Measurements from ENCODE around the gene SSC4D. TPM values are rescaled to one million over a fixed set of nuclear protein-coding genes. Genes with fewer than 3 reads are reported as not detected.

The SSC4D gene
- total RNA-seq, 2 experiments from 2014 or later: 0.47 TPM; not detected in 1

DNA sequence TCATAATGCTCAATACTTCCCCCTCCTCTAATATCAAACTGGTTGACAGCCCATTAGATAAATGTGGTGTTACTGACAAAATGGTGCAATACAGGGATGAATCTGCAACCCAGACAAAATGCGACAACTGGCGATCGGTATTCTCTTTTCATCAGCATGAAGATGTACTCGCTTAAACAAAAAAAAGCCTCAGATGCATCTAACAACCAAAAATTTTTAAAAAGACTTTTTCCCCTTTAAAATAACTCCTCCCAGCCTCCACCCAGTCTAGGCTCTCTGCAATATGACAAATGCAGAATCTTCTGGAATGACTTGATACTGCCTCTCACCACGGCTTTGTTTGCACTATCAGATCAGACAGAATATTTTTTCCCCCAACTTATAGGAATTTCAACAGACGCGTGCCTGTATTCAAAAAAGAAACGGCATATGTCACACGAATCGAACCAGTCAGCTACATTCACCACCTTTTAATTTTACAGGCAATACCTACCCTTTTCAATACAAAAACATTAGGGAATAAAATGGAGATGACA is 52.0 kb downstream of the SSC4D start:
- no peak for ATAC-seq
- H3K27me3 Mint-ChIP-seq (ENCODE audit: low read depth): no peaks in the 10 kb centered on the region
- H3K4me1 Mint-ChIP-seq (ENCODE audit: low read depth): peaks cover 39% of the 10 kb centered on the region
- H3K36me3 Mint-ChIP-seq (ENCODE audit: low read depth): peaks cover 40% of the 10 kb centered on the region
- POLR2A ChIA-PET: interaction anchor here (0.6 to 3.9 kb wide), 7 partner anchors 15 to 55 kb away, joined by 3 to 55 read pairs (median 3); partner anchors contain the start of gene HSPB1
- no peak for DNase-seq
- CTCF ChIA-PET: interaction anchor here (0.8 to 3.5 kb wide), 5 partner anchors 21 to 66 kb away, joined by 3 to 26 read pairs (median 3); no protein-coding TSS in a partner anchor
- peak overlapping the region; percentile 98 for H3K4me3 Mint-ChIP-seq
- peaks cover 5% of the 10 kb centered on the region for H3K9me3 Mint-ChIP-seq (ENCODE audit: insufficient read depth)
- peak overlapping the region; percentile 98 for H3K27ac Mint-ChIP-seq

DNA sequence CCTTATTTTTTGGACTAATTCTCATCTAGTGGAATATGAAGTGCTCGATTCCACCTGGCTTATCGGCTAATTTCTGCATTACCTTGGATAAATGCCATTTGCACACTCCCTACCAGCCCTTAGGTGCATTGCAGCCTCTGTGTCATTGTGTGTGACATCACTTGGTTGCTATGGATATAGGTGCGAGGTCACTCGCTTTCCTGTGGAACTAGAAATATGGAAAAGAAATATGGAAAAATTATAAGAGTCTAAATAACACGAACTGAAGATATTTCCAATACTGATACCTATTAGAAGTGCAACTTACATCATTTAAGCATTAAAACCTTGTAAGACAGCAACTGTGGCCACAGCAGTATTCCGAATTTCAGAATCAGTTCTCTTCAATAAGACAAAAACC is 52.7 kb downstream of the SSC4D start:
- CTCF ChIA-PET: interaction anchor here (1.2 kb wide), 1 partner anchor 23 kb away, joined by 3 read pairs; no protein-coding TSS in a partner anchor
- H3K27me3 Mint-ChIP-seq (ENCODE audit: low read depth): no peaks in the 10 kb centered on the region

DNA sequence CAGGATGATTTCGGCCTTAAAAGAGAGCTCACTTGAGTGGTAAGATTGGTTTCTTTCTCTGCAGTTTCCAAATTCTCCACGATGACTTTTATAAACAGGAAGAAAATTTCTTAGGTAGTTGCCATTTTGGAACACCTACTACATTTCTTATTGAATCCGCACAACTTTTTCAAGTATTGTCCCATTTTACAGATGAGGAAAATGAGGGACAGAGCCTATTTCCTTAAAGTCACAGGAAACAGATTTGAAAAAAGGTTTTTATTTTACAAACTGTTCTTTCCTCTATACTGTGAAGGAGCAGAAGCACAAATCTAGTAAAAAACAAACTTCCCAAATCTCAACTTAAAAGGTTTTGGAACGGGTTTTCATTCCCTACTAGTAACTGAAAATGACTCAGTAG is 53.4 kb downstream of the SSC4D start:
- ATAC-seq (no peak), DNase-seq (no peak)
- POLR2A ChIA-PET: interaction anchor here (0.6 to 2.2 kb wide), 2 partner anchors 36 to 38 kb away, joined by 4 to 7 read pairs; no protein-coding TSS in a partner anchor
- peaks cover 49% of the 10 kb centered on the region for H3K36me3 Mint-ChIP-seq (ENCODE audit: low read depth)
- peaks cover 50% of the 10 kb centered on the region for H3K4me1 Mint-ChIP-seq (ENCODE audit: low read depth)
- CTCF ChIA-PET: interaction anchor here (1.2 kb wide), 1 partner anchor 22 kb away, joined by 3 read pairs; no protein-coding TSS in a partner anchor
- H3K9me3 Mint-ChIP-seq (ENCODE audit: insufficient read depth): peaks cover 5% of the 10 kb centered on the region
- H3K27ac Mint-ChIP-seq: peak overlapping the region; percentile 39
- H3K27me3 Mint-ChIP-seq (ENCODE audit: low read depth): no peaks in the 10 kb centered on the region
- no peak overlapping the region for H3K4me3 Mint-ChIP-seq

More for the DNA sequence above, 52.7 kb downstream of the SSC4D start:
- Mint-ChIP-seq H3K4me1 (ENCODE audit: low read depth) (peaks cover 44% of the 10 kb centered on the region), H3K4me3 (peak overlapping the region; percentile 98), H3K27ac (peak overlapping the region; percentile 98), H3K9me3 (ENCODE audit: insufficient read depth) (peaks cover 5% of the 10 kb centered on the region), H3K36me3 (ENCODE audit: low read depth) (peaks cover 43% of the 10 kb centered on the region)
- ATAC-seq (no peak), DNase-seq (no peak)
- POLR2A ChIA-PET: interaction anchor here (3.9 kb wide), 1 partner anchor 39 kb away, joined by 55 read pairs; no protein-coding TSS in a partner anchor

DNA sequence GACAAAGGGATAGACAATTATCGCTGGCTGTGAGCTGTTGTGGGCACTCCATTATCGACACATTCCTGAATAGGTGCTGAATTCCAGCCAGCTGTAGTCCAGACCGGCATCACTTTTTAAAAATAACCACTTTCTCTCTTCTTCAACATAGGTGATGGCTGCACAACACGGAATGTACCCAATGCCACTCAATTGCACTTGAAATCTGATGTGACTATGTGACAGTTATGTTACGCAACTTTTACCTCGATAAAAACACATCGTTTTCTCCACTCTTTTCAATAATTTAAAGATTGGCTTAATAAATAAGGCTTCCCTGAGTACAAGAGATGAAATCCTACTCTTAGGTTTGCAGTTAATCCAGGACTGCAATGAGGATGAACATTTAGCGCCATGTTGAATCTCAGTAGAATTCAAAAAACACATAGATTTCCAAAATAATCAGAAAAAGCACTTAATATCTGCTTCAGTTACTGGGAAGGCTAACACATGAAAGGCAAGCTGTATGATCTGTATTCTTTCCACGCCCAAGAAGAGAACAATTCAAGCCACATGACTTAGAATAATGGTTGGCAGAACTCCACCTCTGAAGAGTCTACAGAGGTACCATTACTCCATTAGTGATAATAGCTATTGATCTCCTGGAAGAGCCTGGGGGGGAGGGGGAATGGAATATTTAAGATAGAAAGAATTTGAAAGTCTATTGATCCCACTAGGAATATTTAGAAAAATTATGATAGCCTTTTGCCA is 54.3 kb downstream of the SSC4D start:
- POLR2A ChIA-PET: interaction anchor here (2.2 kb wide), 1 partner anchor 37 kb away, joined by 7 read pairs; no protein-coding TSS in a partner anchor
- Mint-ChIP-seq H3K27me3 (ENCODE audit: low read depth) (no peaks in the 10 kb centered on the region), H3K4me1 (ENCODE audit: low read depth) (peaks cover 53% of the 10 kb centered on the region), H3K9me3 (ENCODE audit: insufficient read depth) (peaks cover 5% of the 10 kb centered on the region), H3K27ac (no peak overlapping the region), H3K36me3 (ENCODE audit: low read depth) (peaks cover 54% of the 10 kb centered on the region), H3K4me3 (no peak overlapping the region)
- CTCF ChIA-PET: no interaction called here
- ATAC-seq (no peak), DNase-seq (no peak)

GRCh38 chr7:76354516-76354915 is 55.0 kb downstream of the SSC4D start:
- Mint-ChIP-seq H3K9me3 (ENCODE audit: insufficient read depth) (peaks cover 5% of the 10 kb centered on the region), H3K4me3 (no peak overlapping the region), H3K36me3 (ENCODE audit: low read depth) (peaks cover 61% of the 10 kb centered on the region), H3K27ac (no peak overlapping the region), H3K4me1 (ENCODE audit: low read depth) (peaks cover 50% of the 10 kb centered on the region), H3K27me3 (ENCODE audit: low read depth) (no peaks in the 10 kb centered on the region)
- ChIA-PET POLR2A (interaction anchor here (2.2 kb wide), 1 partner anchor 36 kb away, joined by 7 read pairs; no protein-coding TSS in a partner anchor), CTCF (no interaction called here)
- no peak for DNase-seq
- ATAC-seq: no peak

GRCh38 chr7:76353744-76354143 is 55.8 kb downstream of the SSC4D start:
- Mint-ChIP-seq H3K27me3 (ENCODE audit: low read depth) (no peaks in the 10 kb centered on the region), H3K4me3 (no peak overlapping the region), H3K9me3 (ENCODE audit: insufficient read depth) (peaks cover 5% of the 10 kb centered on the region), H3K27ac (no peak overlapping the region), H3K4me1 (ENCODE audit: low read depth) (peaks cover 49% of the 10 kb centered on the region), H3K36me3 (ENCODE audit: low read depth) (peaks cover 65% of the 10 kb centered on the region)
- POLR2A ChIA-PET: interaction anchor here (0.8 to 4.2 kb wide), 2 partner anchors 12 to 35 kb away, joined by 3 to 18 read pairs; no protein-coding TSS in a partner anchor
- DNase-seq: no peak
- CTCF ChIA-PET: interaction anchor here (0.8 kb wide), 1 partner anchor 36 kb away, joined by 3 read pairs; no protein-coding TSS in a partner anchor
- no peak for ATAC-seq

DNA sequence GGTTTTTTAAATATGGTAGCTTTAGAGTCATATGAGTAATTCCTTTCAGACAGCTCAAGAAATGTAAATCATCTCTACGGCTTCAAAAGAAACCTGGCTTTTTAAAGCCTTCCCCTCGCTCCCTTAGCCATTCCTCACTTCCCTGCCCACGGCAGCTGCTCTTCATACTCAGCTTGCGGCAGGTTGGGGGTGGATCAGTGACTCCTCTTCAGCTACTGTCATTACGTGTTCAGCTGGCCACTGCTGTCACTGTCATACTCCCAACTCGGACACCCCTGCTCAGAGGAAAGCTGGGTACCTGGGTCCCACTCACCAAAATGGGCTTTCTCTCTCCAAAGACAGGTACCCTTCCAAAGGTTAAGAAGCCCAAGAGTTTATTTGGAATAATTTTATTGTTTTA is 57.3 kb downstream of the SSC4D start:
- Mint-ChIP-seq H3K27me3 (ENCODE audit: low read depth) (no peaks in the 10 kb centered on the region), H3K36me3 (ENCODE audit: low read depth) (peaks cover 64% of the 10 kb centered on the region), H3K4me3 (no peak overlapping the region), H3K4me1 (ENCODE audit: low read depth) (peaks cover 54% of the 10 kb centered on the region), H3K27ac (peak overlapping the region; percentile 5), H3K9me3 (ENCODE audit: insufficient read depth) (peaks cover 5% of the 10 kb centered on the region)
- CTCF ChIA-PET: interaction anchor here (1.1 kb wide), 1 partner anchor 34 kb away, joined by 3 read pairs; no protein-coding TSS in a partner anchor
- ATAC-seq: no peak
- POLR2A ChIA-PET: interaction anchor here (4.2 kb wide), 1 partner anchor 33 kb away, joined by 18 read pairs; no protein-coding TSS in a partner anchor
- DNase-seq: no peak

- ChIA-PET POLR2A (interaction anchor here (4.2 kb wide), 1 partner anchor 33 kb away, joined by 18 read pairs; no protein-coding TSS in a partner anchor), CTCF (interaction anchor here (1.1 kb wide), 1 partner anchor 33 kb away, joined by 3 read pairs; no protein-coding TSS in a partner anchor)
- Mint-ChIP-seq H3K4me1 (ENCODE audit: low read depth) (peaks cover 56% of the 10 kb centered on the region), H3K36me3 (ENCODE audit: low read depth) (peaks cover 68% of the 10 kb centered on the region), H3K27me3 (ENCODE audit: low read depth) (no peaks in the 10 kb centered on the region), H3K27ac (peak overlapping the region; percentile 16), H3K4me3 (no peak overlapping the region), H3K9me3 (ENCODE audit: insufficient read depth) (peaks cover 5% of the 10 kb centered on the region)
- no peak for ATAC-seq
- no peak for DNase-seq
Observed at GRCh38 chr7:76351372-76351771, 58.1 kb downstream of the SSC4D start.

- no peak overlapping the region for H3K27ac Mint-ChIP-seq
- CTCF ChIA-PET: interaction anchor here (1.4 kb wide), 2 partner anchors 24 to 58 kb away, joined by 3 to 4 read pairs; no protein-coding TSS in a partner anchor
- H3K9me3 Mint-ChIP-seq (ENCODE audit: insufficient read depth): no peaks in the 10 kb centered on the region
- H3K4me3 Mint-ChIP-seq: no peak overlapping the region
- H3K36me3 Mint-ChIP-seq (ENCODE audit: low read depth): peaks cover 64% of the 10 kb centered on the region
- no peak for DNase-seq
- POLR2A ChIA-PET: no interaction called here
- no peaks in the 10 kb centered on the region for H3K27me3 Mint-ChIP-seq (ENCODE audit: low read depth)
- H3K4me1 Mint-ChIP-seq (ENCODE audit: low read depth): peaks cover 48% of the 10 kb centered on the region
- ATAC-seq: no peak
Observed at GRCh38 chr7:76349313-76349885, 60.1 kb downstream of the SSC4D start.

DNA sequence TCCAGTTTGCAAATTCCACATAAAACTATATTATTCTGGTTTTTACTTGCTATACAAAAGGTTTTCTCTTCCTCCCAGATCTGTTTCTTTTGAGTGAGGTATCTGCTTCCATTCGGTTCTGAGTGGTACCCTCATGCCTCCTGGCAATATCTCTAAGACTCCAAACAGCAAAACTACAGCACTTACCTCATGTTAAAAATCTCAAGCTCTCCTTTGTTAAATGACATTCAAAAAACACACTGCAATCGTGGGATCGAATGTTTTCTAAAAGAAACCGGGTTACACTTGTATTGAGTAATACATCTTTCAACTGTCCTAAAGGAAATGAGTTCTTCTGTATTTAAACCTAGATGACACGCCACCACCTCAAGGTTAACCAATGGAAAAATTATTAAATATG is 61.8 kb downstream of the SSC4D start:
- Mint-ChIP-seq H3K27me3 (ENCODE audit: low read depth) (no peaks in the 10 kb centered on the region), H3K27ac (peak overlapping the region; percentile 76), H3K4me1 (ENCODE audit: low read depth) (peaks cover 54% of the 10 kb centered on the region), H3K9me3 (ENCODE audit: insufficient read depth) (no peaks in the 10 kb centered on the region), H3K36me3 (ENCODE audit: low read depth) (peaks cover 70% of the 10 kb centered on the region), H3K4me3 (no peak overlapping the region)
- POLR2A ChIA-PET: interaction anchor here (0.6 to 1.3 kb wide), 3 partner anchors 10 to 30 kb away, joined by 3 to 5 read pairs (median 4); no protein-coding TSS in a partner anchor
- DNase-seq (no peak), ATAC-seq (peak; percentile 35)
- CTCF ChIA-PET: no interaction called here

- ATAC-seq (peak; percentile 21), DNase-seq (no peak)
- no peaks in the 10 kb centered on the region for H3K9me3 Mint-ChIP-seq (ENCODE audit: insufficient read depth)
- CTCF ChIA-PET: no interaction called here
- H3K36me3 Mint-ChIP-seq (ENCODE audit: low read depth): peaks cover 74% of the 10 kb centered on the region
- H3K27me3 Mint-ChIP-seq (ENCODE audit: low read depth): no peaks in the 10 kb centered on the region
- H3K27ac Mint-ChIP-seq: peak overlapping the region; percentile 83
- H3K4me3 Mint-ChIP-seq: no peak overlapping the region
- H3K4me1 Mint-ChIP-seq (ENCODE audit: low read depth): peaks cover 55% of the 10 kb centered on the region
- POLR2A ChIA-PET: interaction anchor here (1.3 kb wide), 1 partner anchor 29 kb away, joined by 4 read pairs; no protein-coding TSS in a partner anchor
Observed at GRCh38 chr7:76346778-76347177, 62.7 kb downstream of the SSC4D start.

All from activated CD8-positive, alpha-beta T cell treated with anti-CD3 and anti-CD28 coated beads, Interleukin-2, amount 10 ng/mL, durations not matched to agents 7 days and 5 days (primary cell).